Kidney glomerular epithelial cell (primary cell): ENCODE data around the gene GRN.
"Not testable (repeated sequence)": the region's sequence is repeated elsewhere in the genome, so short reads cannot be mapped to it uniquely, and the experiment has no call there.

ENCODE experiments used
- DNase-seq: peaks from one replicate; lab custom pipeline; 2025; lab: John Stamatoyannopoulos, UW

Gene GRN

DNA sequence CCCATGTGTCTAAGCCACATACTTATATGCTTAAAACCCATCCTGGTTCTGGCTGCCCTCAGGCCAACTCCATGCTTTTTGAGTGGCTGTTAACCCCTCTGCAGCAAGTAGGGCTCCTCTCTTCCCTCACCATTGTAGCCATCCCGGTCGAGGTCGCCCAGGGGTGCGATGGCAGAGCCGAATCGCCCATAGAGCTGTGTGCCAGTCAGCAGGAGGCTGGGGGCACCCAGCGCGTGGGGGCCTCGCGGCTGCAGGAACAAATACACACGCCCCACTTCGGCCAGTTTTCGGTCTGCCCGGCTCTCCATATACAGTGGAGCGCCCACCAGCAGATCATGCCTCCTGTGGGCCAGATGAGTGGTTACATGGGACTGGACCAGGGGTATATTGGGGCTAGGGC, 38.3 kb downstream of the GRN start:
- no peak for DNase-seq

DNA sequence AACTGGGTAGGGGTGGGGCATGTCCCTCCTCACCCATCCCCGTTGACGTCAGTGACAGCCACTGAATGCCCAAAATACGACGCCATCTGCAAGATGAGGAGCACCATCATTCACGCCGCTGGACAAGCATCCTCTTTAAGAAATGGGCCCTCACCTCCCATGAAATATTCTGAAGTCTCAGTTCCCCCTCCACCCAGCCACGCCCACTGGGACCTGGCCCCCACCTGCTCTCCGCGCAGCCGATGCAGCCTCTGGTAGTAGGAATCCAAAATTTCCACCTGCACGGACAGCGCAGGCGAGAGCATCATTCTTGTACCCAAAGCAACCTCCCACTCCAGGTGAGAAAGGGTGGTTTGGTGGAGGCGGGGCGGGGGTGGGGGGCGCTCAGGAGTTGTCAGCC, 38.8 kb downstream of the GRN start:
- no peak for DNase-seq

GRCh38 chr17:44384281-44384822, 39.2 kb downstream of the GRN start:
- no peak for DNase-seq

- no peak for DNase-seq
Measured at GRCh38 chr17:44384823-44385286, 39.8 kb downstream of the GRN start.

DNA sequence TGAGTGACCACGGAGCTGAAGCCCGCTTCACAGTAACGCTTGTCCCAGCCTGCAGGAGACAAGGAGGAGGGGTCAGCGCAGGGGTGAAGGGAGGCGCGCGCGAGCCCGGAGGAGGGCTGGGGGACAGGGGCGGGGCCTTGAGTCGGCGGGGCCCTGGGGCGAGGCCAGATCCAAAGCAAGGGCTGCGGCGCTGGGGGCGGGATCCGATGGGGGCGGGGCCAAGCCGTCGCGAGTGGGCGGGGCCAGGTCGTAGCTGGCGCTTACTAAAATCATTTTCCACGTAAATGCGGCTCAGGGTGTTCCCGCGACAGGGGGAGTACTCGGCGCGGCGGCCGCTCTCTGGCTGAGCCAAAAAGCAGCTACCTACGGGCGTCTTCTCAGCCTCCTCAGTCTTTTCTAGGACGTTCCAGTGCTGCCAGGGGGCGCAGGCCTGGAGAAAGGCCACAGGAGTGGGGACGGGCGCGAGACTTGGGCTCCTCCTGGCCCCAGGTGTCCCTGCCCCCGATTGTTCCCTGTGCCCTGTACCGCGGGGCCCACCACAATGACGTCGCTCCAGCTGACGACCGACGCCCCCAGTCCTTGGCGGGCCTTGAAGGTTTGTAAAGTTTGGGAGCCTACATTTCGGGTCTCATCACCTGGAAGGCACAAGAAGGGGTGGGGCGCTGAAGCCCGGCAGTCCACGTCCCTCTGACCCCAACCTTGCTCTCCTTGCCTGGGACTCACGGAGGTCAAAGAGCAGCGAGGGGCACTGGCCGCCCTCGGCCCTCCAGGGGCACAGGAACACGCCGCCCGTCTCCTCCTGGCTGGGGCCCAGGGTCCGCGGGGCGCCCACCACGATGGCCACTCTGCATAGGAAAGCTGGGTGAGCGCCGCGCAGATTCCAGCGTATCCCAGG, 40.4 kb downstream of the GRN start:
- DNase-seq = peak; percentile 16

- DNase-seq = no peak
Measured at GRCh38 chr17:44386182-44386525, 41.1 kb downstream of the GRN start.

DNA sequence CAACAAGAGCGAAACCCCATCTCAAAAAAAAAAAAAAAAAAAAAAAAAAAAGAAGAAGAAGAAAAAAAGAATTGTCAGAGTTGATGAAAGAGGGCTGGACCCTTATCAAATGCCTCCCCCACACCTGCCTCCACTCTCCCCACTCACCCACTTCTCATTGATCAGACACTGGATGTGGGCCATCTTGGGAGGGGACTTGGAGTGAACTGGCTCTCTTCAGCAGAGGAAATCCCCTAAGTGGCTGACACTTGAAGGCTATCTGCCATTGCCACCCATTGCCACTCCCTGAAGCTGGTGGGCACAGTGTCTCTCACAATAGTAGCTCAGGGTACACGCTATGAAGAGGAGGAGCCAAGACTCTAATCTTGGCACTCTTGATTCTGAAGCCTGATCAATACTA, 42.7 kb downstream of the GRN start:
- DNase-seq = no peak

- DNase-seq = no peak
Measured at GRCh38 chr17:44389281-44389680, 44.2 kb downstream of the GRN start, which contains the start of gene ITGA2B. ITGA2B (minus strand) TSS chr17:44389649; CDS start chr17:44389473, 176 bp downstream.

DNA sequence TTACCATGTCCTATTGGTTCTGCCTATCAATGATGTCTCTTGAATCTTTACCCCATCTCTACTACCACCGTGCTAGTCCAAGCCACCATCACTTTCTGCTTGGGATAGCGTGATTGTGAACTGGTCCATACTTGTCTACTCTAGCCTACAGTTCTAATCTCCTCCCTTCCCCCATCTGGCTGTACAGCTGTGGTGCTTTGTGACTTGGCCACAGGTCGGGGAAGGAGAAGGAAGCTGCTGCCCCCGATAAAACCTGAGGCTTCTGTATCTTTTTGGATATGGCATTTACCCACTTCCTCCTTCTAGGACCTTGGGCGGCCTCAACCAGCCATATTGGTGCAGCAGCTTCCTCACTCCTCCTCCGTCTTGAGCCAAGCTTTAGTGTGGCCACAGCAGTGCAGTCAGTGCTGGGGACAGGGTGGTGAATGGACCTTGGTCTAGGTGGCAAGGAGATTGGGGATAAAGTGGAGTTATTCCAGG, 44.7 kb downstream of the GRN start:
- no peak for DNase-seq

DNA sequence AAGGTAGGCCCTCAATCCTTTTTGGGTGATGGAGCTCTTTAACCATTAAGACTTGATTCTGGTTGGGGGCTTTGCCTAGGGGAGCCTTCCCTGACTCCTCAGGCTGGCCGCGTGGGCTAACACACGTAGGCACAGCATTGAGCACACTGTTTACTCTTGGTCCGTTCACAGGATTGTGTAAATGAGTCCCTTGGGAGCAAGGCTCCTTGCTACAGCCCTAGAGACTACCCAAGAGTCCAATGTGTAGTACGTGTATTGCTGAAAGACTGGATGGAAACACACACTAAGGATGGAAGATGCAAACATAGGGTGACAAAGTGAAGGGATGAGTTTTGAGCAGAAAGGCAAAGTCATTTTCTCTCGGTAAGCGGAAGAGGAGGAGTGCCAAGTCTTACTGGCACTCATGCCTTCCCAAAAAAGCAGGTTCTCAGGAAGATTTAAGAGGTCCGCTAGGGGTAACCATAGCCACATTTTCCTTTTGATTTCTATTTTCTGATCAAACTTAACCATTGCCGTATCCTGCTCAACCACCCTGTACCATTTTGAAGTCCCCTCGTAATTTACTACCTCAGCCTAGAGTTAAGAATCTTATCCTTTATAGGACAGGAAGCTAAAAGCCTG, 45.3 kb downstream of the GRN start:
- DNase-seq = no peak

- not testable (repeated sequence) for DNase-seq
Measured at GRCh38 chr17:44394112-44394511, 49.0 kb downstream of the GRN start.

DNA sequence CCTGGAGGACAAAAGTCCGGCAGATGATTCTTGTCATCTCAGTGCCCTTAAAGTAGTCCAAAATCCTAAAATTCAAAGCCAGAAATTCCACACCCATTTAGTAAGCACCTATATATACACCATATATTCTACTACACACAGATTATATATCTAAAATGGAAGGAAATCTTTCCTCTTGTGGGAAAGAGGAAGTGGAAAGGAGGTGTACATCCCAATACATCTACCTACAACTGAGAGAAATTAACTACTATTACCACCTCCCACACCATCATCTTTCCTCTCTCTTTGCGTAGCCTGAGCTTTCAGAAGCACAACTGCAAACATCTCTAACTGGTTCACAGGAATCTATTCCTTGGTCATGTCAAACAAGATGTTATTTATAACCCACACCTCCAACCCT, 49.7 kb downstream of the GRN start:
- DNase-seq = no peak

DNA sequence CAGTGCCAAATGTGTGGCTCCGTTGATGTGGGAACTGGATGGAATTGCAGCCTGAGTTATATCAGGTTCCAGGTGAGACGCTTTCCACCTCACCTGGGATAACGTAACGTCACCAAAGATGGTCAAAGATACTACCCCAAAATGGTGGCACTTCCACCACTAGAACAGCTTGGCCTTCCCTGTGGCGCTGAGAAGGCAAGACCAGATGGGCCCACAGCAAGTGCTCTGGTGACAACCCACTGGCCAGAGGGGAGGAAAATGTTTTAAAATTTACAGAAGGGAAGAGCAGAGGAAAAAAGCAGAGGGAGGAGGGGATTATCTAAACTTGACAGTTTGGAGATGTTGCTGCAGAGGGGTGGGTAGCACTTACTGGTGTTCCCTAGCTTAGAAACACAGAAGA, 51.8 kb downstream of the GRN start:
- DNase-seq = no peak

DNA sequence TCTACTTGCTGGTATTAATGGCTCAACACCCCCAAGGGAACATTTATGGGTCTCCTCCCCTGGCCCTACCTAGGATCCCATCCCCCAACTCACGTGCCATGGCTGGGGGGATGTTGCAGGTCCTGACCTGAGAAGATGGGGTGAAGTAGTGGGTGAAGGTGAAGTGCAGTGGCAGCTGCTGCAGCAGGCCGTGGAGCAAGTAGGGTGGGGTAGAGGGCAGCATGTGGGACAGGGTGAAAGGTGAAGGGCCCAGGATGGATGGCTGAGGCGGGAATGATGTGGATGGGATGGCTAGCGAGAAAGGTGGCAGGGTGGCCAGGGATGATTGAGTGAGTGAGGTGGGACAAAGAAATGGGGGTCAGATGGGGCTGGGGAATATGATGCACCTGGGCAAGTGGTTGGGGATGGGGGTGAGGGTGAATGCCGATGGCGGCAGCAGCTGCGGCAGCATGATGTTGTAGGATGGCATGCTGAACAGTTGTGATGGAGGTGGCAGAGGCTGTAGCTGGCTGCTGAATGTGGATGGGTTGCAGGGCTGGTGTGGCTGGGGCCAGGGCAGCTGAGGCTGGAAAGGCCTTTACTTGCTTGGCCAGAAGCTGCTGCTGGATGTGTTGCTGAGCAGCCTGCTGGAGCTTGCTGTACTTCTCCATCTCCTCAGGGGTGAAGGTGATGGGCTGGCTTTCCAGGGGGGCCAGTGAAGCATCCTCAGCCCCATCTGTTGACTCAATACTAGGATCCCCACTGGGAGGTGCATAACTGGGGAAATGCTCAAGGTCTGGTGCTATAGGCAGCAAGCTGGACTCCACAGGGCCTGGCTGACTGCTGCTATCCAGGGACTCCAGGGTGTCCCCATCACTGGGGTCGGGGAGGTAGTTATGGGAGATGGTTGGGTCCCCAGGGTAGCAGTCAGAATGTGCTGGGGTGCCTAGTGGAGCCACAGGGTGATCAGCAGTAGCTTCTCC, 52.7 kb downstream of the GRN start:
- no peak for DNase-seq

- DNase-seq = no peak
Measured at GRCh38 chr17:44398692-44399691, 53.9 kb downstream of the GRN start.

DNA sequence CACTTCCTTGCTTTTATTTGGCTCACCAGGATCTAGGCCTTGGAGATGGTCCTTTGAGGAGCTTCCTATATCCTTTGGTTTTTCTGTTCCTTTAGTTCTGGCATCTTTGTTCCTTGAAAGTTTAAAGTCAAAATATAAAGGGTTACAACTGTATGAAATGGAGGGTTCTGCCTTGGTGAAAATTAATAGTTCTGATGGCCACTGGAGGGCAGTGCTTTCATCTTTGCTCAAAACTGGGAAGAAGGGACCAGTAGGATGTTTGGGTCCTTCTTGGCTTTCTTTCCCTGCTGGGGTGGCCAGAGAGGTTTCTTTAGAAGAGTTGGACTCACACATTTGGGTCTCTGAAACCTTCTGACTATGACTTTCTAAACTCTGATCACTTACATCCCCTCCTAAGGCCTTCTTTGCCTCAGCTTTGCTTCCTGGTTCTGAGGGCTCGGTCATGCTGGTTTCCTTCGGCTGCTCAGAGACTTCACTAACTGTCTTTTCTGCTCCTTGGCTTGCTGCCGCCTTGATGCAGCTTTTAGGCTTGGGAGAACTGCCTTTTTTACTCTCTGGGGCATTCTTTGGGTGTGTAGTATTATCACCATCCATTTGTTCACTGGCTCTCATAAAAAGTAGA, 55.2 kb downstream of the GRN start:
- peak; percentile 17 for DNase-seq
